ENCODE results near the gene ANGPTL2.

DNA sequence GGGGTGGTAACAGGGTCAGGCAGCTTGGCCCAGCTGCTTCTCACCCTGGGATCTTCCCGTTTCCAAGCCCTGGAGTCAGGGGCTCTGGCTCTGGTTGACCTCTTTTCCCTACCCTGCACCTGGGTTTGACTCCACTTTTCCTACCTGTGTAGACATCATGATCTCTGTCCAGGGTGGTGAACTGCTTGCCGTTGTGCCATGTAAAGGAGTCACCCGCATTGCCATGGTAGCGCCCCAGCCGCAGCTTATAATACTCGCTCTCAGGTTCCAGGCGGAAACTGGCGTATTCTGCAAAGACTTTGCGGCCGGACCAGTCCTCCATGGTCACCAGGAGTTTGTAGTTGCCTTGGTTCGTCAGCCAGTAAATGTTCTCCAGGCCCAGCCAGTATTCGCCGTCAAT lies 30.9 kb downstream of the ANGPTL2 start:
- TF ChIP-seq CTCF (IDR thresholded peaks at IDR 0.05; ENCODE audit: low read length), result no peak
- TF ChIP-seq EZH2 (IDR thresholded peaks at IDR 0.05; ENCODE audit: borderline replicate concordance, low read length), result no peak
